Dendritic cell treated with granulocyte-macrophage colony-stimulating factor and Interleukin-4, amounts not matched to agents 40 ng/mL and 50 ng/mL, for 4 days (primary cell): ENCODE results near the gene INHBE.
"Not testable (repeated sequence)": the region's sequence is repeated elsewhere in the genome, so short reads cannot be mapped to it uniquely, and the experiment has no call there.

ENCODE experiments used
- H3K27ac Mint-ChIP-seq: one replicate; pipeline ENCODE4 v1.8.0; 2022; ENCODE audit warnings: mild to moderate bottlenecking, mixed read lengths
- H3K27me3 Mint-ChIP-seq: one replicate; pipeline ENCODE4 v1.8.0; 2022; ENCODE audit warnings: mild to moderate bottlenecking, mixed read lengths
- H3K36me3 Mint-ChIP-seq: one replicate; pipeline ENCODE4 v1.8.0; 2022; ENCODE audit warnings: low read depth, mixed read lengths
- H3K4me1 Mint-ChIP-seq: one replicate; pipeline ENCODE4 v1.8.0; 2022; ENCODE audit warnings: low read depth, mixed read lengths
- H3K4me3 Mint-ChIP-seq: one replicate; pipeline ENCODE4 v1.8.0; 2022; ENCODE audit warnings: mild to moderate bottlenecking, moderate library complexity, mixed read lengths
- H3K9me3 Mint-ChIP-seq: one replicate; pipeline ENCODE4 v1.8.0; 2022; ENCODE audit warnings: mixed read lengths
- intact Hi-C: fragments of 100-400 bp; cut with micrococcal nuclease; formaldehyde crosslinking; loops from one replicate; pipeline ENCODE4 v1.15.0; 2022

The INHBE gene

DNA sequence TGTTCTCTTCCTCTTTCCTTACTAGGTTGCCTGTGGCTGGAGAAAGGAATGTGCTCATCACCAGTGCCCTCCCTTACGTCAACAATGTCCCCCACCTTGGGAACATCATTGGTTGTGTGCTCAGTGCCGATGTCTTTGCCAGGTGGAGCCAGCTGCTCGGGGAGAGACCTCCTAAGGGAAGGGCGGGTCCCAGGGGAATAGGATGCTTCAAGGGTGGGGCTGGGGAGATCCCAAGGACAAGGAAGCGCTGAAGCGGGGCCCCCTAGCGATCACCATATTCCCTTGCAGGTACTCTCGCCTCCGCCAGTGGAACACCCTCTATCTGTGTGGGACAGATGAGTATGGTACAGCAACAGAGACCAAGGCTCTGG is 43.0 kb downstream of the INHBE start:
- H3K4me3 Mint-ChIP-seq = no peak overlapping the region
- H3K27ac Mint-ChIP-seq = no peak overlapping the region
- intact Hi-C loops = no loop called here
- peaks cover 9% of the 10 kb centered on the region for H3K4me1 Mint-ChIP-seq
- no peaks in the 10 kb centered on the region for H3K9me3 Mint-ChIP-seq
- H3K27me3 Mint-ChIP-seq = no peaks in the 10 kb centered on the region
- H3K36me3 Mint-ChIP-seq = peaks cover 93% of the 10 kb centered on the region

DNA sequence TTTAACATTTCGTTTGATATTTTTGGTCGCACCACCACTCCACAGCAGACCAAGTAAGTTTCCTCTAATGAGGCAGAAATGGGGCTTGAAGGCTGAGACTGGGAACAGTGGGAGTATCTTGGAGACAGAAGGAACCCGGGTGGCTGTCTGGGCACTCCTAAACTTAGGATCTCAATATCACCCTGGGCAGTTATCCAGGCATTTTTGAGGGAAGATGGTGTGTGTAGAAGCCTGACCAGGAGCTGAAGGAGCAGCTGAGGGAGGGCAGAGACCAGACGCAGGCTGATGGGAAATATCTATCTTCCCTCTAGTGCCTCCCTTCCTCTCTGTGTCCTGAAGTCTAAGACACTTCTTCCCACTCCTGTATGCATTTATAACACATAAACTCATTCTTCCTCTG is 43.5 kb downstream of the INHBE start:
- Mint-ChIP-seq H3K9me3 (no peaks in the 10 kb centered on the region), H3K27ac (no peak overlapping the region), H3K4me3 (no peak overlapping the region), H3K4me1 (peaks cover 9% of the 10 kb centered on the region), H3K36me3 (peaks cover 97% of the 10 kb centered on the region), H3K27me3 (no peaks in the 10 kb centered on the region)
- intact Hi-C loops = no loop called here

DNA sequence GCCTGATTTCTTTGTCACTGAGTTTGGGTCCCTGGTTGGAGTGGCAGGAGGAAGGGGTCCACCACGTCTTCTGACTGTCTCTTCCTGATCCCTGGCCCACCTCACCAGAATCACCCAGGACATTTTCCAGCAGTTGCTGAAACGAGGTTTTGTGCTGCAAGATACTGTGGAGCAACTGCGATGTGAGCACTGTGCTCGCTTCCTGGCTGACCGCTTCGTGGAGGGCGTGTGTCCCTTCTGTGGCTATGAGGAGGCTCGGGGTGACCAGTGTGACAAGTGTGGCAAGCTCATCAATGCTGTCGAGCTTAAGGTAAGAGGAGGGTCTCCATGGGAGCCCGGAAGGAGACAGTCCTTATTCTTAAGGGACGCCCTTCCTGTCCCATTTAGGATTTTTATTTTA is 45.1 kb downstream of the INHBE start:
- Mint-ChIP-seq H3K4me1 (peaks cover 9% of the 10 kb centered on the region), H3K27me3 (no peaks in the 10 kb centered on the region), H3K4me3 (no peak overlapping the region), H3K9me3 (no peaks in the 10 kb centered on the region), H3K36me3 (peaks cover 100% of the 10 kb centered on the region), H3K27ac (no peak overlapping the region)
- intact Hi-C loops = no loop called here

DNA sequence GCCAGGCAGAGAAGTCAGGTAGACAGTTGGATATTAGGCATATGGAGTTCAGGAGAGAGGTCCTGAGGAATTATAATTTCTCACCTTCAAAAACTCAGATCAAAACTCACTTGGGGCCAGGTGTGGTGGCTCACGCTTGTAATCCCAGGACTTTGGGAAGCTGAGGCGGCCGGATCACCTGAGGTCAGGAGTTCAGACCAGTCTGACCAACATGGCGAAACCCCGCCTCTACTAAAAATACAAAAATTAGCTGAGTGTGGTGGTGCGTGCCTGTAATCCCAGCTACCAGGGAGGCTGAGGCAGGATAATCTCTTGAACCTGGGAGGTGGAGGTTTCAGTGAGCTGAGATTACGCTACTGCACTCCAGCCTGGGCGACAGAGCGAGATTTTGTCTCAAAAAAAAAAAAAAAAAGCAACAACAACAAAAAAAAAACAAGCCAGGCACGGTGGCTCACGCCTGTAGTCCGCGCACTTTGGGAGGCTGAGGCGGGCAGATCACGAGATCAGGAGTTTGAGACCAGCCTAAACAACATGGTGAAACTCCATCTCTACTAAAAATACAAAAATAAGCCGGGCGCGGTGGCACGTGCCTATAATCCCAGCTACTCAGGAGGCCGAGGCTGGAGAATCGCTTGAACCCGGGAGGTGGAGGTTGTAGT is 47.3 kb downstream of the INHBE start:
- peaks cover 93% of the 10 kb centered on the region for H3K36me3 Mint-ChIP-seq
- H3K27me3 Mint-ChIP-seq, intact Hi-C loops, H3K9me3 Mint-ChIP-seq, H3K27ac Mint-ChIP-seq, H3K4me3 Mint-ChIP-seq, H3K4me1 Mint-ChIP-seq: not testable (repeated sequence)

DNA sequence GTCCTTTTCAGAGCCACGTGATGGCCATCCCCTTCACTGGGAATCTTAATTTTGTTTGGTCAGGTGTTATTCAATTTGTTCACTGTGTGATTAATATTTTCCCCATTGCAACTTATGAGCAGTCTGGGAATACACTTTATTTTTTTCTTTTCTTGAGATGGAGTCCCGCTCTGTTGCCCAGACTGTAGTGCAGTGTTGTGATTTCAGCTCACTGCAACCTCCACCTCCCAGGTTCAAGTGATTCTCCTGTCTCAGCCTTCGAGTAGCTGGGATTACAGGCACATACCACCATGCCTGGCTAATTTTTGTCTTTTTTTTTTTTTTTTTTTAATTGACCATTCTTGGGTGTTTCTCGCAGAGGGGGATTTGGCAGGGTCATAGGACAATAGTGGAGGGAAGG is 51.4 kb downstream of the INHBE start:
- H3K4me1 Mint-ChIP-seq, intact Hi-C loops, H3K27me3 Mint-ChIP-seq, H3K27ac Mint-ChIP-seq, H3K4me3 Mint-ChIP-seq, H3K9me3 Mint-ChIP-seq: not testable (repeated sequence)
- peaks cover 89% of the 10 kb centered on the region for H3K36me3 Mint-ChIP-seq
